NCI-H2196 treated with DMSO at 0.1 percent for 48 hours (cell line): ENCODE data around the gene NSL1.
"Not testable (repeated sequence)": the region's sequence is repeated elsewhere in the genome, so short reads cannot be mapped to it uniquely, and the experiment has no call there.

Source experiments
- DNase-seq: peaks from one replicate; lab custom pipeline; 2025; ENCODE audit not compliant: unreplicated experiment; lab: John Stamatoyannopoulos, UW

Gene NSL1

GRCh38 chr1:212711974-212712373 lies 79.6 kb downstream of the NSL1 start:
- not testable (repeated sequence) for DNase-seq

GRCh38 chr1:212710566-212710965 lies 81.0 kb downstream of the NSL1 start:
- no peak for DNase-seq

GRCh38 chr1:212703991-212704564 lies 87.5 kb downstream of the NSL1 start:
- no peak for DNase-seq

GRCh38 chr1:212702672-212703071 lies 88.9 kb downstream of the NSL1 start:
- DNase-seq: no peak

- DNase-seq: no peak
These were observed 89.7 kb downstream of the NSL1 start for GRCh38 chr1:212701910-212702309.

GRCh38 chr1:212700892-212701819 lies 90.4 kb downstream of the NSL1 start:
- no peak for DNase-seq

GRCh38 chr1:212700223-212700891 lies 91.2 kb downstream of the NSL1 start:
- DNase-seq: no peak

- no peak for DNase-seq
These were observed 91.9 kb downstream of the NSL1 start, which contains the start of gene BATF3 for GRCh38 chr1:212699625-212700222. TSS of gene BATF3 (minus strand) at chr1:212699840. CDS start at chr1:212699762, 78 bp downstream.

- peak; percentile 50 for DNase-seq
These were observed 92.4 kb downstream of the NSL1 start for GRCh38 chr1:212699104-212699624.

GRCh38 chr1:212698467-212699103 lies 93.0 kb downstream of the NSL1 start:
- DNase-seq: no peak

- no peak for DNase-seq
These were observed 94.8 kb downstream of the NSL1 start for GRCh38 chr1:212696721-212697331.

- no peak for DNase-seq
These were observed 98.6 kb downstream of the NSL1 start for GRCh38 chr1:212692774-212693644.

GRCh38 chr1:212691561-212692071 lies 100.0 kb downstream of the NSL1 start:
- no peak for DNase-seq

- no peak for DNase-seq
These were observed 100.7 kb downstream of the NSL1 start for GRCh38 chr1:212690816-212691403.

- DNase-seq: no peak
These were observed 101.6 kb downstream of the NSL1 start for GRCh38 chr1:212689758-212690529.

- DNase-seq: no peak
These were observed 102.3 kb downstream of the NSL1 start for GRCh38 chr1:212689196-212689725.

- no peak for DNase-seq
These were observed 103.1 kb downstream of the NSL1 start for GRCh38 chr1:212688341-212689047.
